ENCODE measurements around the gene POLR3E. TPM values are rescaled to one million over a fixed set of nuclear protein-coding genes. Genes with fewer than 3 reads are reported as not detected.

The POLR3E gene
- polyA plus RNA-seq, 1 donor (not counting 4 experiments of a cell fraction or from before 2014, with no cell fraction given), result 74.0 TPM

- Histone ChIP-seq H3K4me3 (ENCODE audit: control insufficient read depth in 2 of 3, extremely low read depth in 1 of 3, insufficient read depth in 2 of 3, low read depth in 1 of 3, low read length in 3 of 3) (no peak overlapping the region), H3K4me1 (ENCODE audit: control insufficient read depth, extremely low read depth, insufficient read depth, low read length) (no peaks in the 10 kb centered on the region), H3K27me3 (ENCODE audit: control insufficient read depth, extremely low read depth, insufficient read depth, low read length) (no peaks in the 10 kb centered on the region), H3K27ac (ENCODE audit: control insufficient read depth, insufficient read depth, low read length) (no peak overlapping the region), H2AFZ (ENCODE audit: control insufficient read depth, low read length) (no peak overlapping the region), H3K79me2 (ENCODE audit: control insufficient read depth, insufficient read depth, low read length) (peaks cover 12% of the 10 kb centered on the region), H3K9me1 (ENCODE audit: control insufficient read depth, extremely low read depth, insufficient read depth, low read length) (no peaks in the 10 kb centered on the region), H3K9me3 (ENCODE audit: control insufficient read depth, low read depth, low read length) (no peaks in the 10 kb centered on the region), H4K20me1 (ENCODE audit: control insufficient read depth, extremely low read depth, insufficient read depth, low read length) (peaks cover 2% of the 10 kb centered on the region), H3K4me2 (ENCODE audit: control insufficient read depth, extremely low read depth, insufficient read depth, low read depth, low read length) (no peak overlapping the region), H3K9ac (ENCODE audit: control insufficient read depth, extremely low read depth, insufficient read depth, low read length) (no peak overlapping the region), H3K36me3 (ENCODE audit: control insufficient read depth in 2 of 2, extremely low read depth in 1 of 2, insufficient read depth in 2 of 2, low read length in 2 of 2) (peaks cover 33 to 56% of the 10 kb centered on the region in 2 experiments)
- TF ChIP-seq EZH2 (IDR thresholded peaks at IDR 0.05; ENCODE audit: low read length) (no peak), CTCF (optimal IDR thresholded peaks at IDR 0.05 in 1 of 3, IDR thresholded peaks at IDR 0.05 in 1 of 3, conservative IDR thresholded peaks at IDR 0.05 in 1 of 3; ENCODE audit: extremely low read depth in 1 of 3, insufficient read depth in 2 of 3, low read length in 3 of 3) (no peak)
- dilution Hi-C loops (cut with MboI; ENCODE audit: extremely low pct_ligation_motif_present, low sequenced_read_pairs), result no loop called here
- DNase-seq (ENCODE audit: low read depth, low spot score), result no peak
- no peak for FAIRE-seq
Measured at GRCh38 chr16:22320572-22321339, 23.5 kb downstream of the POLR3E start.

GRCh38 chr16:22321340-22322001, 24.3 kb downstream of the POLR3E start:
- peaks cover 2% of the 10 kb centered on the region for H4K20me1 ChIP-seq (ENCODE audit: control insufficient read depth, extremely low read depth, insufficient read depth, low read length)
- H3K4me1 ChIP-seq (ENCODE audit: control insufficient read depth, extremely low read depth, insufficient read depth, low read length), result no peaks in the 10 kb centered on the region
- dilution Hi-C loops (cut with MboI; ENCODE audit: extremely low pct_ligation_motif_present, low sequenced_read_pairs), result no loop called here
- peaks cover 12% of the 10 kb centered on the region for H3K79me2 ChIP-seq (ENCODE audit: control insufficient read depth, insufficient read depth, low read length)
- FAIRE-seq (peak; percentile 94), DNase-seq (ENCODE audit: low read depth, low spot score) (peak; percentile 40)
- H3K27me3 ChIP-seq (ENCODE audit: control insufficient read depth, extremely low read depth, insufficient read depth, low read length), result no peaks in the 10 kb centered on the region
- no peak overlapping the region for H3K4me2 ChIP-seq (ENCODE audit: control insufficient read depth, extremely low read depth, insufficient read depth, low read depth, low read length)
- peak overlapping the region; percentile 25 for H3K27ac ChIP-seq (ENCODE audit: control insufficient read depth, insufficient read depth, low read length)
- no peak overlapping the region for H3K9ac ChIP-seq (ENCODE audit: control insufficient read depth, extremely low read depth, insufficient read depth, low read length)
- no peaks in the 10 kb centered on the region for H3K9me3 ChIP-seq (ENCODE audit: control insufficient read depth, low read depth, low read length)
- H2AFZ ChIP-seq (ENCODE audit: control insufficient read depth, low read length), result no peak overlapping the region
- H3K4me3 ChIP-seq (ENCODE audit: control insufficient read depth in 2 of 3, extremely low read depth in 1 of 3, insufficient read depth in 2 of 3, low read depth in 1 of 3, low read length in 3 of 3), result no peak overlapping the region
- peak; percentile 84 to 98 (median 97) for TF ChIP-seq CTCF (optimal IDR thresholded peaks at IDR 0.05 in 1 of 3, IDR thresholded peaks at IDR 0.05 in 1 of 3, conservative IDR thresholded peaks at IDR 0.05 in 1 of 3; ENCODE audit: extremely low read depth in 1 of 3, insufficient read depth in 2 of 3, low read length in 3 of 3)
- TF ChIP-seq EZH2 (IDR thresholded peaks at IDR 0.05; ENCODE audit: low read length), result no peak
- peaks cover 28 to 52% of the 10 kb centered on the region in 2 experiments for H3K36me3 ChIP-seq (ENCODE audit: control insufficient read depth in 2 of 2, extremely low read depth in 1 of 2, insufficient read depth in 2 of 2, low read length in 2 of 2)
- H3K9me1 ChIP-seq (ENCODE audit: control insufficient read depth, extremely low read depth, insufficient read depth, low read length), result no peaks in the 10 kb centered on the region
